GM19455 (cell line): ENCODE data around the gene RIC8A.

Source experiments
- ATAC-seq: cut with Tn5 transposase; IDR thresholded peaks from one replicate; pipeline ENCODE4 v1.9.1; 2021; ENCODE audit not compliant: unreplicated experiment

RIC8A gene

DNA sequence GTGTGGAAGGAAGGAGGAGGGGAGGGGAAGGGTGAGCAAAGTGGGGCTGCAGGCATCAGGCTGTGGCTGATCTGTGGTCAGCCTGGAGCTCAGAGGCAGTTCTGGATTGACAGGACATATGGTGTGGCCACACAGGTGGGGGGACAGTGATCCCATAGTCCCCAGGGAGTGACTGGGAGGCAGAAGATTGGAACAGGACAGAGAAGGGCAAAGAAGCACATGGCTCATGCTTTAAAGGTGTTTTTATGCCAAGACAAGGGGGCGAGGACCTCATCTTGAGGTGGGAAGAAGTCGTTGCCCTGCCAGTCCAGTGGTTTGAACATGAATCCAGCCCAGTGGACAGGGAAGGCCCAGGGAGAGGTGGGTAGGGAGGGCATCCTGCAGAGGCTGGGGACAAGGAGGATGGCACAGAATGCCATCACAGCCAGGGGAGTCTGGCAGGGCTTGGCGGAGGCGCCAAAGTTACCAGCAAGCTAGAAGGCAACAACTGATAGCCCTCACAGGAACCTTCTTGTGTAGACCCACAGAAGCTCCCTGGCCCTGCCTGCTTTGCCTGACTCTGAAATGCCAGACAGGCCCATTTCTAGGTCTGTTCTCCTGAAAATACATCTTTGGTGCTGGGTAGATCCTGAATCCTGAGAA lies 3.4 kb upstream of the RIC8A start:
- ATAC-seq: no peak

- ATAC-seq: no peak
Measured at GRCh38 chr11:204587-205109, 2.9 kb upstream of the RIC8A start.

DNA sequence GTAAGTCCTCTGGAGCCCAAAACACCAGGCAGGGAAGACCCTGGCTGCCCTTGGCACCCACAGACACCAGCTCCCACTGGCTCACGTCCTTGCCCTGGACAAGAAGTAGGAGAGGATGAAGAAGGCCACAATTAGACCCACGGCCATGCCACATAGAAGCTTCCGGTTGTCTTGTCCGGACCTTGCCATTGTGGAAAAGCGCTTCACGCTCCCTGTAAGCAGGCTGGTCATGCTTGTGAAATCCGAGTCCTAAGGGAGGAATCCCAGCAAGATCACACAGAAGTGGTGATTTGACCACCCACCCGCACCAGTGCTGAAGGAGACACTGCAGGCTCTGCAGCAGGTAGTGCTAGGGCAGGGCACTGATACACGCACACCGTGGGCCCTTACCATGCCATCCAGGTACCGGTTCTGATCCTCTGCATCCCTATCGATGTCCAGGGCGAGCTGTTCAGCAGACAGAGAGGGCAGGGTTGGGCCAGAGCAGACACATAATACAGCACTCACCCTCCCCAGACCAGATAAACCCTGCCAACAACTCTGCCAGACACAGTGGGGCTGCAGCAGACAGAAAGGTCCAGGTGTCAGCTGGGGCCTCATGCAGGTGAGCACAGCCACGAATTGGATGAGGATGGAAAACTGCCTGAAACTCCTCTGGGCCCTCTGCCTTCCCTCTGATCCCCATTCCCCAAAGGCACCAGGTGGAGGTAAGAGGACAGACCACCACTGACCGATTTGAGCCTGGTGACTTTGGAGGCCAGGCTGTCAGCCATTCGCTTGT lies 2.1 kb upstream of the RIC8A start:
- no peak for ATAC-seq

GRCh38 chr11:206002-206384 lies 1.5 kb upstream of the RIC8A start:
- ATAC-seq: no peak

GRCh38 chr11:206526-207207 lies 841 bp upstream of the RIC8A start:
- no peak for ATAC-seq

- ATAC-seq: no peak
Measured at GRCh38 chr11:207863-208180, 314 bp downstream of the RIC8A start.

GRCh38 chr11:208181-208916 lies 841 bp downstream of the RIC8A start:
- no peak for ATAC-seq

DNA sequence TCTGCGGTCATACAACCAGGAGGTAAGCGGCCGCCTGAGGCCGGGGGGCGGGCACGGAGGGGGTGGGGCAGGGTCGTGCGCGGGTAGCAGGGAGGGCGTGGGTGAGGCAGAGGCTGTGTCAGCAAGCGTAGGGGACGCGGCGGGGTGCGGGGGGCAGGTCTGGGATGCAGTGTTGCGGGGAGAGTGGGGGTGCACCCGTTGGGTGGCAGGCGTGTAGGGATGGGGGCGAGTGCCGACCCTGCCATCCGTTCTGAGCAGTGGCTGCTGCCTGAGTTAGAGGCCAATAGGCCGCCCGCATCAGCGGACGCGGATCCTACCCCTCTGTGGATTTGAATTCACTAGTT lies 1.4 kb downstream of the RIC8A start:
- no peak for ATAC-seq

DNA sequence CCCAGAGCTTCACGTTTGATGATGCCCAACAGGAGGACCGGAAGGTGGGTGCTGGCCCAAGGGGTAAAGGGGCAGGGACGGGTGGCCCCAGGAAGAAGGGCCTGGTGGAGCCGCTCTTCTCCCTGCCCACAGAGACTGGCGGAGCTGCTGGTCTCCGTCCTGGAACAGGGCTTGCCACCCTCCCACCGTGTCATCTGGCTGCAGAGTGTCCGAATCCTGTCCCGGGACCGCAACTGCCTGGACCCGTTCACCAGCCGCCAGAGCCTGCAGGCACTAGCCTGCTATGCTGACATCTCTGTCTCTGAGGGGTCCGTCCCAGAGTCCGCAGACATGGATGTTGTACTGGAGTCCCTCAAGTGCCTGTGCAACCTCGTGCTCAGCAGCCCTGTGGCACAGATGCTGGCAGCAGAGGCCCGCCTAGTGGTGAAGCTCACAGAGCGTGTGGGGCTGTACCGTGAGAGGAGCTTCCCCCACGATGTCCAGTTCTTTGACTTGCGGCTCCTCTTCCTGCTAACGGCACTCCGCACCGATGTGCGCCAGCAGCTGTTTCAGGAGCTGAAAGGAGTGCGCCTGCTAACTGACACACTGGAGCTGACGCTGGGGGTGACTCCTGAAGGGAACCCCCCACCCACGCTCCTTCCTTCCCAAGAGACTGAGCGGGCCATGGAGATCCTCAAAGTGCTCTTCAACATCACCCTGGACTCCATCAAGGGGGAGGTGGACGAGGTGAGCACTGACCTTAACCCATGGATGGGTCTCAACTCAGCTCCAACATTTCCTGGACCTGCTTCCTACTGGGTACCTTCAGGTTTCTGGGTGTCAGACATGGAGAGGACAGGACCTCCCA lies 2.0 kb downstream of the RIC8A start:
- ATAC-seq: no peak

GRCh38 chr11:210122-210802 lies 2.8 kb downstream of the RIC8A start:
- ATAC-seq: no peak

DNA sequence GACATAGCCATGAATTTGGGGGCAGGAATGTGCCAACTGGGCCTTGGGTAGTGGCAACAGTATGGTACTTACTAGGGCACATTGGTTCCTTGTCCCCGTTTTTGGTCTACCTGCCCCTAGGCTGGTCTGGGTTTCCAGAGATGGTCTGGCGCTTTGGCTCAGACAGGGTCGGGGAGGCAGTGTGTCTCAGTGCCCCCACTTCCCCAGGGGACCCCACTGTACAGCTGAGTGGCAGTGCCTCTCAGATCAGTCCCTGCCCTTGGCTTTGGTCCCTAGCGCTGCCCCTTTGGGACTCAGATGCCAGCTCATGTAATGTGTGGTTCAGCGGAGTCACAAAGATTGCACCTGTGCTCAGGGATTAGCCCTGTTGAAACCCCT lies 3.3 kb downstream of the RIC8A start:
- ATAC-seq: no peak

GRCh38 chr11:211295-211694 lies 3.8 kb downstream of the RIC8A start:
- no peak for ATAC-seq

DNA sequence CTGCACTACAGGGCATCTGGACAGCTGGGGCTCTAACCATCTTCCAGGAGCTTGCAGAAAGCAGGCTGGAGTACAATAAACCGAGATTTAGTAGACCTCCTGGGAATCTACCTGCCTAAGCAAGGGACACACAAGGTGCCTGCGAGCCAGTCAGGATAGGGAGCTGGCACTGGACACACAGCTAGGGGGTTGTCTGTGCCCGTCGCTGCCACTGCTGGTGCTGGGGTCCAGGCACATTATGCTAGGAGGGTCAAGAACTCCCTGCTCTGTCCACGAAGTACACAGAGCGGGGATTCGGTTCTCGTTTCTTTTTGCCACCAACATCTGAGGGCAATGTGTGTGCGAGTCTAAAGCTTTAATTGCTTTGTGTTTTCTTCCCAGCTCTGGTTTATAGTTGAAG lies 4.2 kb downstream of the RIC8A start:
- no peak for ATAC-seq

DNA sequence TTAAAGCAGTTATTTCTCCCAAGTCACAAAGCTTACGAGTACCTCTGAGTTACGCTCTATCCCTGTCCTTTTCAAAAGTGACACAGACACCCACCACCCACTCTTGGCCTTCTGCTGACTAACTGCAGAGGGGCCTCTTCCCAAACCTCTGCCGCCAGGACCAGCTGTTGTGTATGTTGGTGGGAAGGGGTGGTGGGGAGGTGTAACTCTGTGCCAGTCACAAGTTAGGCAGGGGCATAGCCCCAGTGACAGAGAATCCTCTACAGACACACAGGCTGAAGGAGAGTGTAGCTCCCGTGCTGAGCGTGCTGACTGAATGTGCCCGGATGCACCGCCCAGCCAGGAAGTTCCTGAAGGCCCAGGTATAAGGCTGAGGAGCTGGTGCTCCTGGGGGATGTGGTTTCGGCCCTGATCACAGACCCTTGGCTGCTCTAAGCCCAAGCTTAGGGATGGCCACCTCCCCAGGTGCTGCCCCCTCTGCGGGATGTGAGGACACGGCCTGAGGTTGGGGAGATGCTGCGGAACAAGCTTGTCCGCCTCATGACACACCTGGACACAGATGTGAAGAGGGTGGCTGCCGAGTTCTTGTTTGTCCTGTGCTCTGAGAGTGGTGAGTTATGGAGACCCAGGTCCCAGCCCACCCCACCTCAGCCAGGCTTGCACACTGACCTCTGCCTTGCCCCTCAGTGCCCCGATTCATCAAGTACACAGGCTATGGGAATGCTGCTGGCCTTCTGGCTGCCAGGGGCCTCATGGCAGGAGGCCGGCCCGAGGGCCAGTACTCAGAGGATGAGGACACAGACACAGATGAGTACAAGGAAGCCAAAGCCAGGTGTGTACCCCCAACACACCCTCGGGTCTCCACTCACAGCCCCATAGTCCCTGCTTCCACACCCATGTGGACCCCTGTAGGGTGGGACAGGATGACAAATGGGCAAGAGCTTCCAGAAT lies 4.9 kb downstream of the RIC8A start:
- ATAC-seq: no peak

DNA sequence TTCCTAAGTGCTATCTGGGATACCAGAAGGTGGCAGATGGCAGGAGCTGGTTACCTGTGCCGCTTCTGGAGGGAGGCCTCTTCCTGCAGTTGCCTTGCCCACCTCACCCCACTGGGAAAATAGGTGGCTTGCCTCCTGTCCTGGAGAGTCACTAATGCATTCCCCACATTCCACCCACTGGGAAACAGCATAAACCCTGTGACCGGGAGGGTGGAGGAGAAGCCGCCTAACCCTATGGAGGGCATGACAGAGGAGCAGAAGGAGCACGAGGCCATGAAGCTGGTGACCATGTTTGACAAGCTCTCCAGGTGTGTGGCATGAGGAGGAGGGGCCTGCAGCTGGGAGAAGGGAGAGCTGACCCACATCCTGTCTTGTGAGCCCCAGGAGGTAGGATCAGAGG lies 5.6 kb downstream of the RIC8A start:
- no peak for ATAC-seq

GRCh38 chr11:214083-214482 lies 6.6 kb downstream of the RIC8A start:
- ATAC-seq: no peak

- ATAC-seq: no peak
Measured at GRCh38 chr11:215581-216037, 8.1 kb downstream of the RIC8A start.

DNA sequence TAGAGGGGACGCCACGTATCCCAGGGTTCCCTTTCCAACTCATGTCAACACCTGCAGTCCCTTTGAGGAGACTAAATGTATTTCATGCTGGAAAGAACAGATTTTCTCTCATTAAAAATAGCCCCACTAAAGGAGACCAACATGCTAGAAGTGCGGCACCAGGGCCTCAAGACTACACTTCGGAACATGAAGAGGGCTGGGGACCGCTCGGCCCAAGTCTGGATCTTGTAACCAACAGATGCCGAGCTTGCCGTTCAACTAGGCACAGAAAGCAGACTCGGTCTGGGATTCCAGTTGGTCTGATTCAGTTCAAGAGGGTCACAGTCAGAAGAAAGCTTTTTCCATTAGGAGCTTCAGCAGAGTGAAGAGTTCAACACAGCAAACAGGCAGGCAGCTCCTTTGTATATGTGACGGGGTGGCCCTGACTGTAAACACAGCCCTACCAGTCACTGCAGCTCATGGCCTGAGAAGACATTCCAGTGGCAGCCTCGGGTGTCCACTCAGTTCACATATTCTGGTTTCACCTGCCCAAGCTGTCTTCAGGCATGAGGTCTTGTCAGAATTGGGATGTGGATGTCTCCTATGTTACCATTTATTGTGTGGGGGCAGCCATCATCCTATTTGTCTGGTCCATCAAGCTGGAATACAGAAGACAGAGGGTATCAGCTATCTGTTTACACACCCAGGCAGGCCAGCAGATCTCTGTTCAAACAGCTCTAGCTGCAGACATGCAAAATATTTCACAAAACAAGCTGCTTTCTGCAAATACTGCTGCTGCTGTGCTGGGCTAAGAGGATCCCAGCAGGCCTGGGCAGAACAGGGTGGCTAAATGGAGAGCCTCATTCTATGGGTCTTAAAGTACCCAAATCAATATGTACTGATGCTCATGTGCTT lies 8.8 kb downstream of the RIC8A start:
- no peak for ATAC-seq
